ENCODE results near the gene SPAG17.

GRCh38 chr1:118077331-118078045, 107.5 kb downstream of the SPAG17 start:
- TF ChIP-seq CTCF (IDR thresholded peaks at IDR 0.05) (no peak), EZH2 (IDR thresholded peaks at IDR 0.05; ENCODE audit: borderline replicate concordance, insufficient read depth, low read depth, low read length, poor library complexity, severe bottlenecking) (no peak)

All from B cell (primary cell).